Endothelial cell (in vitro differentiated cells): ENCODE results near the gene STIMATE. TPM values are rescaled to one million over a fixed set of nuclear protein-coding genes. Genes with fewer than 3 reads are reported as not detected.

Experiments
- DNase-seq: peaks from one replicate; pipeline ENCODE4 v3.0.0; 2021; ENCODE audit warnings: low spot score
- H3K27ac Mint-ChIP-seq: one replicate; pipeline ENCODE4 v1.8.0; 2021; ENCODE audit warnings: mixed read lengths, inconsistent platforms; ENCODE audit not compliant: unreplicated experiment
- H3K27me3 Mint-ChIP-seq: one replicate; pipeline ENCODE4 v1.8.0; 2021; ENCODE audit warnings: mild to moderate bottlenecking, moderate library complexity, mixed read lengths, inconsistent platforms; ENCODE audit not compliant: unreplicated experiment
- H3K36me3 Mint-ChIP-seq: one replicate; pipeline ENCODE4 v1.8.0; 2021; ENCODE audit warnings: mild to moderate bottlenecking, low read depth, mixed read lengths, inconsistent platforms; ENCODE audit not compliant: unreplicated experiment
- H3K4me1 Mint-ChIP-seq: one replicate; pipeline ENCODE4 v1.8.0; 2021; ENCODE audit warnings: mild to moderate bottlenecking, mixed read lengths, inconsistent platforms; ENCODE audit not compliant: unreplicated experiment
- H3K4me3 Mint-ChIP-seq: one replicate; pipeline ENCODE4 v1.8.0; 2021; ENCODE audit warnings: mild to moderate bottlenecking, mixed read lengths, inconsistent platforms; ENCODE audit not compliant: unreplicated experiment
- H3K9me3 Mint-ChIP-seq: one replicate; pipeline ENCODE4 v1.8.0; 2021; ENCODE audit warnings: mixed read lengths, inconsistent platforms; ENCODE audit not compliant: unreplicated experiment
- total RNA-seq: library from RNA; stranded (reverse); fragmentation: NEBNext Ultra II Directional; extraction: Animal tissue kit (Norgen Biotek cat#: 25700); gene quantifications from one replicate; pipeline ENCODE4 v1.2.1, GENCODE V29; 2021; ENCODE audit not compliant: unreplicated experiment
- TF ChIP-seq, protein P1 (sequence below): fragments of 200-600 bp; sonication (generic); IDR thresholded peaks from one replicate; pipeline ENCODE4 v1.5.0; 2021; ENCODE audit warnings: antibody characterized with exemption; ENCODE audit not compliant: unreplicated experiment

The STIMATE gene
- total RNA-seq, 1 donor from 2014 or later = 24.5 TPM

DNA sequence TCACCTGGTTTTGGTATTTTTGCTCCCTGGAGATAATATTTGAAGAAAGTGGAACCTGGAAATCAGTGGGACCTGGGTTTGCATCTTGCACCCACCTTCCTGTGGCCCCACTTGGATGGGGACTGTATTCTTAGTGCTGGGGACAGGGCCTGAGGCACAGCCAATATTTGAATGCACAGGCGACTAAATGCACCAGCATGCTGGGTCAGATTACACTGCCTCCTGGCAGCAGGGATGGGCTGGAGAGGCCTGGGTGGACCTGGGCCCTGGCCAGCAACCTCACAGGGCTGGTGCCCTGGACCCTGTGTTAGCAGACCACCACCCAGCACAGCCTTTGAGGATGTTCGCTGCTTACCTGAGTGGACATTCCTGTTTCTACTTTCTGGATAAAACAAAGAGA is 77.4 kb downstream of the STIMATE start:
- H3K27me3 Mint-ChIP-seq = peaks cover 5% of the 10 kb centered on the region
- TF ChIP-seq, protein P1, sequence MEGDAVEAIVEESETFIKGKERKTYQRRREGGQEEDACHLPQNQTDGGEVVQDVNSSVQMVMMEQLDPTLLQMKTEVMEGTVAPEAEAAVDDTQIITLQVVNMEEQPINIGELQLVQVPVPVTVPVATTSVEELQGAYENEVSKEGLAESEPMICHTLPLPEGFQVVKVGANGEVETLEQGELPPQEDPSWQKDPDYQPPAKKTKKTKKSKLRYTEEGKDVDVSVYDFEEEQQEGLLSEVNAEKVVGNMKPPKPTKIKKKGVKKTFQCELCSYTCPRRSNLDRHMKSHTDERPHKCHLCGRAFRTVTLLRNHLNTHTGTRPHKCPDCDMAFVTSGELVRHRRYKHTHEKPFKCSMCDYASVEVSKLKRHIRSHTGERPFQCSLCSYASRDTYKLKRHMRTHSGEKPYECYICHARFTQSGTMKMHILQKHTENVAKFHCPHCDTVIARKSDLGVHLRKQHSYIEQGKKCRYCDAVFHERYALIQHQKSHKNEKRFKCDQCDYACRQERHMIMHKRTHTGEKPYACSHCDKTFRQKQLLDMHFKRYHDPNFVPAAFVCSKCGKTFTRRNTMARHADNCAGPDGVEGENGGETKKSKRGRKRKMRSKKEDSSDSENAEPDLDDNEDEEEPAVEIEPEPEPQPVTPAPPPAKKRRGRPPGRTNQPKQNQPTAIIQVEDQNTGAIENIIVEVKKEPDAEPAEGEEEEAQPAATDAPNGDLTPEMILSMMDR = no peak
- peaks cover 2% of the 10 kb centered on the region for H3K36me3 Mint-ChIP-seq
- no peak for DNase-seq
- H3K4me1 Mint-ChIP-seq = peaks cover 4% of the 10 kb centered on the region
- no peak overlapping the region for H3K27ac Mint-ChIP-seq
- H3K4me3 Mint-ChIP-seq = no peak overlapping the region
- H3K9me3 Mint-ChIP-seq = no peaks in the 10 kb centered on the region

DNA sequence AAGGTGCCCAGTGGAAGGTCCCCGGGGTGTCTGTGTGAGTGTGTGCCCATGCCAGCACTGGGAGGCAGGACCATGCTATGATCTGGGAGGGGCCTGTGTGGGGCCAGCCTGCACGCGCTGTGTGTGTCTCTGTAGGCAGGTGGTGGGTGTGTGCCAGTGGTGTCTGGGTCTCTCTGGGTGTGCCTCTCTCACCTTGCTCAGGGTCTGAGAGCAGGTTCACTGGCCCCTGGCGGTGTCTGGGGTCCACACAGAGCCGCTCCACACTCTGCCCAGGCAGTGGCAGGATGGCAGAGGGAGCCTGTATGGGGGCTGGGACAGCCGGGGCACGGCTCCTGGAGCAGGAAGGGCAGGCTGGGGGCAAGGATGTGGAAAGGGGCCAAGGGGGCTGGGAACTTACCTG is 79.5 kb downstream of the STIMATE start:
- Mint-ChIP-seq H3K4me3 (no peak overlapping the region), H3K36me3 (no peaks in the 10 kb centered on the region), H3K4me1 (peaks cover 4% of the 10 kb centered on the region), H3K27ac (no peak overlapping the region), H3K9me3 (no peaks in the 10 kb centered on the region), H3K27me3 (peaks cover 5% of the 10 kb centered on the region)
- TF ChIP-seq, protein P1 = no peak
- DNase-seq = no peak

DNA sequence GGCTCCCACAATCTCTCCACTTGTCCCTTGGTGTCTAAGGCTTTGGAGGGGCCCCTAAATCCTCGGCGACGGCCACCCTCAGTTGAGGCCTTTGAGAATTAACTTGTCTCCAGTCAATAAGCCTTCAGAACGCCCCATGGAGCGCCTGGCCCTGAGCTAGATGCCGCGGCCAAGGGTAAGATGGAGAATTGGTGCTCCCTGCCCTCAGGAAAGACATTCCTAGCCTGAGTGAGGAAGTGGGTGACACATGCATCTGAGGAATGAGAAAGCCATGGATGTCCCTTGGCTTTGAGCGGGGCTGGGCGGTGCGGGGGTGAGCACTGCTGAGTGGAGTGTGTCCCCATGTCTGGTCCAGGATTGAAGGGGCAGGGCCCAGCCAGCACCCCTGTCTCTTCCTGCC is 80.1 kb downstream of the STIMATE start:
- TF ChIP-seq, protein P1 = no peak

DNA sequence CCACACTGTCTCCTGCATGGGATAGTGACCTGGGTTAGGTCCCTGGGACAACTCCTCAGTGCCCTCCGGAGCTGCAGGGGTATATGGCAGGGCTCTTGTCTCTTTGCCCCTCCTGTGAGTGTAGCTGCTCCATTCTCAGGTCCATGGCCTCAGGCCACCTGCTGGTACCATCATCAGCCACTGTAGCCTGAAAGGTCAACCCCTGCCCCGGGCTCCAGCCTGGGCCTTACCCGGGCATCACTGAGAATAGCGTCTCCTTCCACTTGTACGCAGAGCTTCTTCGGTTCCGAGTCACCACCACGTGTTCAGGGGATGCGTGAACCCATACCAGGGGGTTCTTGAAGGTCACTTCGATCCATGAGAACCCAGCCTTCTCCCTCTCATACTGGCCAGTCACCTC is 80.7 kb downstream of the STIMATE start:
- DNase-seq = no peak
- Mint-ChIP-seq H3K9me3 (no peaks in the 10 kb centered on the region), H3K27me3 (peaks cover 3% of the 10 kb centered on the region), H3K4me3 (no peak overlapping the region), H3K36me3 (no peaks in the 10 kb centered on the region), H3K27ac (no peak overlapping the region), H3K4me1 (peaks cover 4% of the 10 kb centered on the region)
- TF ChIP-seq, protein P1 = no peak

More for the DNA sequence above, 80.1 kb downstream of the STIMATE start:
- H3K36me3 Mint-ChIP-seq = no peaks in the 10 kb centered on the region
- no peaks in the 10 kb centered on the region for H3K9me3 Mint-ChIP-seq
- no peak overlapping the region for H3K4me3 Mint-ChIP-seq
- DNase-seq = no peak
- no peak overlapping the region for H3K27ac Mint-ChIP-seq
- peaks cover 5% of the 10 kb centered on the region for H3K27me3 Mint-ChIP-seq
- peaks cover 4% of the 10 kb centered on the region for H3K4me1 Mint-ChIP-seq

DNA sequence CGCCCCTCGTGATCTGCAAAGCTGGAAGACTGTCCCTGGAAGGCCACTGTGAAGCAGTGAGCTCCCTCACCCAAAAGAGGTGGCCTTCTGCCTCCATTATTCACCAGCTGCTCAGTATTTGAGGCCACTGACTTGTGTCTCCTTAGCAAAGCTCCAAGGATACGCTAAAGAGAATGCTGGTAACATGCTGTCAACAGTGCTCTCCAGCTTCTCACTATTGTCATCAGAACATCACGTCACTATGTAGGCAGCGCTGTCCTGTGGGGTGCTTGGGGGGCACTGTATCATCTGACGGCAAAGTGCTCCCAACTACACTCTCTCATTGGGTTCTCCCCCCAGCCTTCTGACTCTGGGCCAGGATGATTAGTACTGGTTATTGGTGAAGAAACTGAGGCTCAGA is 81.1 kb downstream of the STIMATE start:
- Mint-ChIP-seq H3K27me3 (peaks cover 3% of the 10 kb centered on the region), H3K27ac (no peak overlapping the region), H3K36me3 (no peaks in the 10 kb centered on the region), H3K4me1 (peaks cover 4% of the 10 kb centered on the region), H3K4me3 (no peak overlapping the region), H3K9me3 (no peaks in the 10 kb centered on the region)
- TF ChIP-seq, protein P1 = no peak
- DNase-seq = no peak
